T47D (cell line): ENCODE measurements around the gene LAMTOR2.
A peak's percentile ranks its signal among the peaks of the same experiment; 100 is the strongest.

Experiments used
- DNase-seq, 2 experiments: peaks; one replicate each; pipeline versions ENCODE4 v3.0.0 to v3.0.0-alpha.2; 2011 to 2012; ENCODE audit warnings: low read depth in 1 of 2, low spot score in 1 of 2
- JUND ChIP-seq: IDR thresholded peaks from 2 replicates; pipeline ENCODE4 v1.6.1; 2012; ENCODE audit warnings: low read depth
- in situ Hi-C: cut with HindIII; loops from 2 replicates; pipeline ENCODE4 v1.10.0; 2016; ENCODE audit warnings: low sequenced_read_pairs, low pct_unique_long_range_greater_than_20kb

Gene LAMTOR2

DNA sequence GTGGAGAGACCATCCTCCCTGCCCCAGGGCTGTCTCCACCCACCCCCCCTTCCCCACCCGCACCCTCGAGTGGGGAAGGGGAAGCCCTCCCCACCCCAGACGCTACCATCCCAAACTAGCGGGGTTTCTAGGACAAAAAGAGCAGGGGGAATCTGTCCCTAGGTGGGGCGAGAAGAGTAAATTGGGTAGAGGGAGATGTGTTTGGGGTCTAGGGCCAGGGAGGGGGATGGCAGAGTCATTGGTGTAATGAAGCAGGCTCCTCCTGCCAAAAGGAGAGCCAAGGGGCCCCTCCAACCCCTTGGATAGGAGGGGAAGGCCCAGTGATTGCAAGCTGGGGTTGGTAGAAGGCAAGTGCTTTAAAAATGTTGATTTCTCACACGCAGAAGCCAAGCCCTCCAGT, 17.7 kb downstream of the LAMTOR2 start:
- DNase-seq, result no peak
- in situ Hi-C loops, result no loop called here
- no peak for TF ChIP-seq JUND

DNA sequence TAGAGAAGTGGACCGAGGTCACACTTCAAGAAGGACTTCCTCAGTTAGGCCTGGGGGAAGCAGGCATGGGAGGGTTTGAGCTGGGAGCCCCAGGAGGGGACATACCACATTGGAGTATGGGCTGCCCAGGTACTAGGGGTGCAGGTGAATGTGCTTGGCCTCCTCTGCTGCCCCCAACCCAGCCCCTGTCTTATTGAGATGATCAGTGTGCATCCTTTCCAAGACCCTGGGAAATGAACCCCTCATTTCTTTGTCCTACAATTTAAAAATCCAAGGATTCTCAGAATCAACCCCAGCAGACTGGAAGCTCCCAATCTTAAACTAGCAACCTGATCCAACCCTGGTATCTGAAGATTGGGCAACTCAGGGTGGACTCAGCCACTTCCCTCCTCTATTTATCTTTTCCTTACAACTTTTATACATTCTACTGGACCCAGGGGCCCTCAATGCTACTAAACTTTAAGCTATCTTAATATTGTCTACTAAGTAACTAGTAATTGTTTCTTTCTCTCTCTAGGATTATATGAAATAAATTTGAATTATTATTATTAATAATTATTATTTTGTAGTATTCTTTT, 18.6 kb downstream of the LAMTOR2 start:
- TF ChIP-seq JUND, result no peak
- in situ Hi-C loops, result no loop called here
- no peak for DNase-seq

DNA sequence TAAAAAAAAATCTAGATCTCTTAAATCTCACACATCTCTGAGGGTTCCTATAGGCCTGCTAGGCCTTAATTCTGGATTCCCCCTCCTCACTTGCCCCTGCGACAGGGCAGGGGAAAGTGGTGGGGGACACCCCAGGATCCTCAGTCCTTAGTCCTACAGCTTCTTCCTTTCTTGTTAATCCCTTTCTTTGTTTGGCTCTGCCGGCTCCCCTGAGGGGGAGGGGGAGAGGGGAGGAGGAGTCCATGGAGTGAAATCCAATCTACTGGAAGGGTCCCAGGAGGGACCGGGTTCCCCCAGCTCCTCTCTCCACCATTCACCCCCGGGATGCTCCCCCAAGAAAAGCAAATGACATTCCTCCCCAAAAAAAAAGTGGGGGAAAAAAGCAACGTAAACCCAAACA, 19.2 kb downstream of the LAMTOR2 start:
- in situ Hi-C loops, result no loop called here
- no peak for TF ChIP-seq JUND
- no peak for DNase-seq

DNA sequence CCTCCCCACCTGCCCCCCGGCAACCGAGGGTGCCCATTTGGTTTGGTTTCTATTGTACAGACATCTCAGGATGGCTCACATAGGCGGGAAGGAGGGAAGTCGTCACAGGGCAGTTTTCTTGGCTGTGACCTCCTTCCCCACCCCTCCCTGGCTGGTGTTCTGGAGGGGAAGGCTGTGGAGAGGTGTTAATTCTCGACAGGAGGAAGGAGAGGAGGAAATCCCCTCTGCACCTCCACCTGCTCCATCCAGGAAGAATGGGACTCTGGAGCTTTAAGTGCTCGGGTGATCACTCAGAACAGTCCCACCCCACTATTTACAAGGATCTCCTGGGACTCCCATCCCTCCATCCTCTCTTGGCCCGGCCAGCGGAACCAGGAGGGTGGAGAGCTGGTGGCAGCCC, 20.1 kb downstream of the LAMTOR2 start:
- in situ Hi-C loops, result no loop called here
- DNase-seq, result no peak
- no peak for TF ChIP-seq JUND

DNA sequence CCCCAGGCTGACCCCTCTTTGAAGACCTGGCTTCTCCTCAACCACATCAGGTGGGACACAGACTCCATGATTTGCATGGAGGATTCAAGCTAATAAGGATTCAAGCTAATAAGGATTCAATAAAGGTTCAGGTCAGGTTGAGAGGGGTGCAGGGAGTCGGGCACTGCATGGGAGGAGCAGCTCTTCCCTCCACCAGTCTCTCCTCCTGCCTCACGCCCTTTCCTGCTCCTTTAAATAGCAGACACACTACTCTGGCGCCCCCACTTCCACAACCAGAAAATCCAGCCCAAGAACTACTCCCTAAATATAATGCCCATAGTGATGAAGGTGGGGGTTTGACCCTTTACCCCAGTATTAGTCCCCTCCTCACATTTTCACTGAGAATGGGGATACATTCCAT, 20.6 kb downstream of the LAMTOR2 start:
- no peak for TF ChIP-seq JUND
- no peak for DNase-seq

DNA sequence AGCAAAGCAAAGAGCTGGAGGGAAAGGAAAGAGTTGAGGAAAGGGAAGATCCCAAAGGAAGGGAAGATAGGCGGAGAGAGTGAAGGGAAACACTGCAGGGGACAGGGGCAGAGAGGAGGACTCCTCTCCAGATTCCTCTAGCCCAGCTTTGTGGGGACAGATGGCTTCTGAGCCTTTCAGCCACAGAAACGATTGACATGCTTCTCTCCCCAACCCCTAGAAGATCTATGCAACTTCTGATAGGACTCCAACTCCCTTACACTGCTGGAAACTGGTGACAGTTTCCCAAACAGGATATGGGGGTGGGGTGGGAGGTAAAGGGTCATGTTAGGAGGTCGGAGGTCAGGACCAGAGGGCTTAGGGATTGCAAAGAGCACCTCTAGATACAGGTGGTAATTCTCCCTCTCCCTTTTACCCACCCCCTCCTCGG, 21.2 kb downstream of the LAMTOR2 start:
- no peak for TF ChIP-seq JUND
- in situ Hi-C loops, result no loop called here
- no peak for DNase-seq

More for the DNA sequence above, 20.6 kb downstream of the LAMTOR2 start:
- in situ Hi-C loops, result no loop called here

DNA sequence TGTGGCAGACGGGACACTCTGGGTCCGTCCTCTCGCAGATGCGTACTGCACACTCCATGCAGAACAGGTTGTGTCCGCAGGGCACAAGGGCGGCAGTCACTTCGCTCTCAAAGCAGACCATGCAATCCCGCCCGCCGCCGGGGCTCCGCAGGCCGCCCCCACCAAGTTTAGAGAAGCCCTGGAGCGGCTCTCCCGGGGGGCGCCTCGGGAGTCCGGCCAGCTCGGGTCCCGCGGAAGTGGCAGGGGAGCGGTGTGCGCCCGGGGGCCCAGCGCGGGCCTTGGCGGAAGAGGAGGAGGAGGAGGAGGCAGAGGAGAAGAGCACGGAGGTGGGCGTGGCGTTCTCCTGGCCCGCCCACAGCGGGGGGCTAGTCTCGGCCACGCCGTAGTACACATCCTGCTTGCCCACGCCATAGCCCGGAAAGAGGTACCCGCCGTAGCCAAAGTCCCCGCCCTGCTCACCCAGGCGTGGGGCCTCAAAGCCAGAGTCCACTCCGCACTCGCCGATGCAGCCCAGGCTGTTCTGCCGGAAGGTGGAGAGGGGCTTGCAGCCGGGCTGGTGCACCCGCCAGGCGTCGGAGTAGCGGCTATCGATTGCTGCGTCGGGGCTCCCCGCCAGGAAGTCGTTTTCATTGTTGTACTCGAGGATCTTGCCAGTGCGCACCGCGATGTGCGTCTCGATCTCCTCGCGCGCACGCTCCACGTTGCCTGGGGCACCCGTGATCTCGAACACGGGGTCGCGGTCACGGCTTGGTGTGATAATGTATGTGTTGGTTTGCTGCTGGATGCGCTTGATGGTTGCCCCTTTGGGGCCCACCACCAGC, 22.2 kb downstream of the LAMTOR2 start:
- no peak for DNase-seq
- in situ Hi-C loops, result no loop called here
- no peak for TF ChIP-seq JUND

DNA sequence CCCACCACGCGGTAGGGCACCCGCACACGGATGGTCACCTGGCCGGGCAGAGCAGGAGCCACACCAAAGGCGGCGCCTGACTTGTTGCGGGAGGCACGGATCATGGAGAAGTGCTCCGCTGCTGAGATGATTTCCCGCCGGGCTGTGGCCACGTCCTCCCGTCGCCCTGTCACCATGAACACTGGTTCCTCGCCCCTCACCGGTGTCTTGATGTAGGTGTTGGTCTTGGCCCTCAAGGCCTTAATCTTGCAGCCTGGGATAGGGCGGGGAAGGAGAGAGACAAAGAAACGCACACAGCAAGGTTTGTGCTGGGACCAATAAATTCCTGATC, 22.8 kb downstream of the LAMTOR2 start:
- in situ Hi-C loops, result no loop called here
- DNase-seq, result no peak
- no peak for TF ChIP-seq JUND

DNA sequence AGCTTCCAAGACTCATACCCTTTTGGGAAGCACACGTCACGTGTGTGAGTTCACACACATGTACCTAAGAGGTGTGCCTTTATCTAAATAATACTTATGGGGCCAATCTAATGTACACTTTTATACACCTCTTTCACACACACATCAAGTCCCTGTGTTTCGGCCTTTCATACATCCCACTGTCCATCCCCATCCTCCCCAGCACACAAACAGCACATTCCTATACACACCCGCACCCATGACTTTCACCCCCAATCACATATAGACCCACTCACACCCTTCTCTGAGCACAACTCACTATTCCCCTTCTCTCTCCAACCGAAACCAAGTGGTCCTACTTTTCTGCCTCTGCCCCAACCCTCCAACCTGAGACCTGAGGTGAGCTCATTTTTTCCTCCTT, 24.1 kb downstream of the LAMTOR2 start:
- TF ChIP-seq JUND, result no peak
- in situ Hi-C loops, result no loop called here
- no peak for DNase-seq

DNA sequence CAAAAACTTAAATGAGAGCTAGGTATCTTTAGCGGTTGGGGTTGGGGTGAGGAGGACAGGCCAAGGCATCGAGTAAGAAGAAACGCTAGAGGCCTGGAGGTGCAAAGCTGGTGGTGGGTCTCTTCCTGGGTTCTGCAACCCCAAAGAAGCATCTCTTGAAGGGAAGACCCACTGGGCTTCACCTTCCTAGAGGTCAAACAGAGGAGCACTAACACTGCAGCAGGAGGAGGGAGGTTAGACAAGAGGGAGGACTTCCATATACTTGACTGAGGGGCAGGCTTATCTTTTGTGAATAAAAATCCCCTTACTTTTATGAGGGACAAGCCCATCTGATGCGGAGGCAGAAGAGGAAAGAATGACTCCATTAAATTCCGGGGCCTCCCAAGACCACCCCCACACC, 25.2 kb downstream of the LAMTOR2 start:
- in situ Hi-C loops, result no loop called here
- no peak for DNase-seq
- no peak for TF ChIP-seq JUND

DNA sequence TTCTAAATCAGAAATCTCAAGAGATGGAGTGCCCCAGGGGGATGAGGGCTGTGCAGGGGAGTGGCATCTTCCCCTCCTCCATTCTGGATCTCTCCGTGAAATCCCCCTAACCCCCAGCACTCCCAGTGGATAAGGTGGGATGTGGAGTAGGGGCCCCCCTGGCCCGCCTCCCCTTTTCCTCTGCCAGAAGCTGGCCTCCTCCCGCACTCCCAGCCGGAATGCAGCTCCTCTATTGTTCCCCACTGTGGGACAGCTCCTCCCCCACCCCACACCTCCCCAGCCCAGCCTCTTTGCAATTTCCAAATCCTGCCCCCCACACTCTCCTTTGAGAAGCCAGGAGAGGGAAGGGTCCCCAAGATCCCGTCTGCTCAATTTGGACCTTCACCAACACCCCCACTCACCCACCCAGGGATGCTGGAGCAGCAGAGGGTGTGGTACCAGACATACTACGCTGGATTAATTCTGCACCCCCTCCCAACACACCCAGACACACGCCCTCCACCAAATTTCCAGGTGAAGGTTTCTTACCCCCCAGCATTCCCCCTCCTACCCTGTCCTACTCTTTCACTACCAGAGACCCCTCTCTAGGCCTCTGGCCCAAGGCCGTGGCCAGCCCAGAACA, 25.8 kb downstream of the LAMTOR2 start:
- TF ChIP-seq JUND, result no peak
- in situ Hi-C loops, result no loop called here
- DNase-seq, result no peak

DNA sequence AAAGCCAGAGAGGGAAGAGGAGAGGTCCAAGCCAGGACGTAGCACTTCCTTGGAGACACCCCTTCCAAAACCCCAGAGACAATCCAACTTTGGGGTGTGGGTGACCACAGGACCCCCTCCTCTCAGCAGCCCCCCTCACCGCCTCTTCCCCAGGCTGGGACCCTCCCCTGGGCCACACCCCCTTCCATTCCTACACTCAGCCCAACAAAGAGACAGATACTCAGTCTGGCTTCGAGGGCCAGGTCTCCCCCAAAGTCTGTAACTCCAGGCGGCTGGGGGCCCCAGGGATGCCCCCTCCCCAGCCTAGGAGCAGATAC, 26.2 kb downstream of the LAMTOR2 start:
- no peak for TF ChIP-seq JUND
- in situ Hi-C loops, result no loop called here
- DNase-seq, result no peak

DNA sequence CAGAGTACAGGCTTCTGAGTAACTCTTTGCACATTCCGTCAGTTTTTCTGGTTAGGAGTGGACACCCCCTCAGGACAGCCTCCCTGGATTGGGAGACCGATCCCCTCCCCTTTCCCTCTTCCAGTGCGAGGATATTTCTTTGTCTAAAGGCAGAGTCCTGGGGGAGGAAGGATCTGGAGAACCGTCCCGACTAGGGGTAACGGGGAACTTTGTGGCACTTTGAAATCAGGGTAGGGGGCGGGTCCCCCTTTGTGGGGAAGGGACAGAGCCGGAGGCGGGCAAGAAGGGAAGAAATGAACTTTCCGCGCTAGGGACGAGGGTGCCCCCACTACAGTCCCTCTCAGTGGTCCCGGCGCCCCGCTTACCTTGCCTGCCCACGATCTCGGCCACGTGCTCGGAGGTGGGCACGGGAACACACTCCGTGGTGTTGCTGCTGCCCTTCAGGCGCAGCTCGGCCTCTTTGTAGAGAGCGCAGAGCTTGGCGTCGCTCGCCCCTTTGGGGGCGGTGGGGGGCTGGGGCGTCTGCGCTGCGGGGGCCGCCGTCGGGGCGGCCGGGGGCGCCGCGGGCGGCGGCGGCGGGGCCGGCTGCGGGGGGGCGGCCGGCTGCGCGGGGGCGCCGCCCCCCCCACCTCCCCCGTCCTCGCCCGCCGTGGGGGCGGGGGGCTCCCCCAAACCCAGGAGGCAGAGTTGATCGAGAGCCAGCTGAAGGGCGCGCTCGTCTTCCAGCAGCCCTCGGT, 26.8 kb downstream of the LAMTOR2 start:
- TF ChIP-seq JUND, result no peak
- in situ Hi-C loops, result no loop called here
- DNase-seq, result no peak

DNA sequence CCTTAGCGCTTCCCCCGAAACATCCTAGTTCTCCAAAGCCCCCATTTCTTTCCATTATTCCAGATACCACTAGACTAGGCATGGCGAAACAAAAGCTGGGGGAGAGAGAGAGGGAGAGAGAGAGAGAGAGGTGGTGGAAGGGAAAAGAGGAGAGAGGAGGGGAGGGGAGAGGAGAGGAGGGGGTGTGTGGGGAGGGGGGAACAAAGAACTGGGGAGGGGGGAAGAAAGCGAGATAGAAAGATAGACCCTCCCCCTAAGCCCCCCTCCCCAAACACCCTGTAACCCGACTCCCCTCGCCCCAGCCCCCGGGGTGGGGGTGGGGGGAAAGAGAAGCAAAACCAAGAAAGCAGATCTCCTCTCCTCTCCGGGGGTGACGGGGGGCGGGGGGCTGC, 27.3 kb downstream of the LAMTOR2 start:
- DNase-seq, result peak in 1 of 2 experiments; percentile 69
- in situ Hi-C loops, result no loop called here
- TF ChIP-seq JUND, result no peak
